Measurements from ENCODE around the gene SLC37A3. TPM values are rescaled to one million over a fixed set of nuclear protein-coding genes. Genes with fewer than 3 reads are reported as not detected.

SLC37A3 gene
- total RNA-seq, 4 donors from 2014 or later, result 35.2 to 87.2 (median 52.7) TPM

DNA sequence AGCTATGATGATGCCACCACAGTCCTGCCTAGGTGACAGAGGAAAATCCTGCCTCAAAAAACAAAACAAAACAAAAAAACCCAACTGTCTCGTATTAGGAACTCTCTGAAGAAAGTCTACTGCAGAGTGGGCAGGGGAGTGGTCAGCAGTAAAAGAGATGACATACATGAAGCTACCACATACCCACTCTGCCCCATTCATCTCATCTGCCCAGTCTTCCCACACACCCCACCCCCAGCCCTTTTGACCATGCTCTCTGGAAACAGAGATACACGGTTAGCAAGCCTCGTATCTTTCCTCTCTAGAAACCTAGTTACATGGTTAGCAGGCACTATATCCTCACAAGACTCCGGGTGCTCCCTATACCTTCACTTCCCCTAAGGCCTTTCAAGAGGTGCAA, 8.3 kb downstream of the SLC37A3 start:
- no peaks in the 10 kb centered on the region for H3K9me3 ChIP-seq
- WGBS, 2 donors (ENCODE audit: low coverage in 1 of 2), result 78 to 85% methylated on average over 4 of the region's 4 CpGs
- no peak overlapping the region for H3K4me3 ChIP-seq
- no peak overlapping the region for H3K27ac ChIP-seq
- no peak for ATAC-seq
- H3K4me1 ChIP-seq, result peaks cover 0 to 32% (median 0%) of the 10 kb centered on the region in 3 donors
- no peaks in the 10 kb centered on the region for H3K27me3 ChIP-seq
- H3K36me3 ChIP-seq, result no peaks in the 10 kb centered on the region
- TF ChIP-seq POLR2A (IDR thresholded peaks at IDR 0.05) (no peak), POLR2AphosphoS5 (IDR thresholded peaks at IDR 0.05) (no peak), EP300 (IDR thresholded peaks at IDR 0.05) (no peak)
- TF ChIP-seq, protein P1, sequence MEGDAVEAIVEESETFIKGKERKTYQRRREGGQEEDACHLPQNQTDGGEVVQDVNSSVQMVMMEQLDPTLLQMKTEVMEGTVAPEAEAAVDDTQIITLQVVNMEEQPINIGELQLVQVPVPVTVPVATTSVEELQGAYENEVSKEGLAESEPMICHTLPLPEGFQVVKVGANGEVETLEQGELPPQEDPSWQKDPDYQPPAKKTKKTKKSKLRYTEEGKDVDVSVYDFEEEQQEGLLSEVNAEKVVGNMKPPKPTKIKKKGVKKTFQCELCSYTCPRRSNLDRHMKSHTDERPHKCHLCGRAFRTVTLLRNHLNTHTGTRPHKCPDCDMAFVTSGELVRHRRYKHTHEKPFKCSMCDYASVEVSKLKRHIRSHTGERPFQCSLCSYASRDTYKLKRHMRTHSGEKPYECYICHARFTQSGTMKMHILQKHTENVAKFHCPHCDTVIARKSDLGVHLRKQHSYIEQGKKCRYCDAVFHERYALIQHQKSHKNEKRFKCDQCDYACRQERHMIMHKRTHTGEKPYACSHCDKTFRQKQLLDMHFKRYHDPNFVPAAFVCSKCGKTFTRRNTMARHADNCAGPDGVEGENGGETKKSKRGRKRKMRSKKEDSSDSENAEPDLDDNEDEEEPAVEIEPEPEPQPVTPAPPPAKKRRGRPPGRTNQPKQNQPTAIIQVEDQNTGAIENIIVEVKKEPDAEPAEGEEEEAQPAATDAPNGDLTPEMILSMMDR (IDR thresholded peaks at IDR 0.05), result no peak

DNA sequence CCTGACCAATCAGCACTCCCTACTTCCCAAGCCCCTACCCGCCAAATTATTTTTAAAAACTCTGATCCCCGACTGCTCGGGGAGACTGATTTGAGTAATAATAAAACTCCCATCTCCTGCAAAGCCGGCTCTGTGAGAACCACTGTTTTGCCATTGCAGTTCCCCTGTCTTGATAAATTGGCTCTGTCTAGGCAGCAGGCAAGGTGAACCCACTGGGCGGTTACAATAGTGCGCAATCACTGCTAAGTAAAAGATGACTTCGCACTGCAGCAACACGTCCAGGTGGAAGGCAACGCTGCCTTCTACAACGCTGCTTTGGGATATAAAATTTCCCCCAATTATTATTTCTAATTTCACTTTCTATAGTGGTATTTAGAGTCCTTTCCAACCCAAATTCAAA, 8.9 kb downstream of the SLC37A3 start:
- no peak overlapping the region for H3K4me3 ChIP-seq
- 87 to 96% methylated on average over 4 to 5 of the region's 10 CpGs for WGBS, 2 donors (ENCODE audit: low coverage in 1 of 2)
- H3K4me1 ChIP-seq, result peaks cover 0 to 32% (median 0%) of the 10 kb centered on the region in 3 donors
- no peaks in the 10 kb centered on the region for H3K27me3 ChIP-seq
- ATAC-seq, result no peak
- TF ChIP-seq, protein P1 (IDR thresholded peaks at IDR 0.05), result no peak
- TF ChIP-seq POLR2AphosphoS5 (IDR thresholded peaks at IDR 0.05), result no peak
- TF ChIP-seq POLR2A (IDR thresholded peaks at IDR 0.05), result no peak
- no peak overlapping the region for H3K27ac ChIP-seq
- no peaks in the 10 kb centered on the region for H3K36me3 ChIP-seq
- no peaks in the 10 kb centered on the region for H3K9me3 ChIP-seq

DNA sequence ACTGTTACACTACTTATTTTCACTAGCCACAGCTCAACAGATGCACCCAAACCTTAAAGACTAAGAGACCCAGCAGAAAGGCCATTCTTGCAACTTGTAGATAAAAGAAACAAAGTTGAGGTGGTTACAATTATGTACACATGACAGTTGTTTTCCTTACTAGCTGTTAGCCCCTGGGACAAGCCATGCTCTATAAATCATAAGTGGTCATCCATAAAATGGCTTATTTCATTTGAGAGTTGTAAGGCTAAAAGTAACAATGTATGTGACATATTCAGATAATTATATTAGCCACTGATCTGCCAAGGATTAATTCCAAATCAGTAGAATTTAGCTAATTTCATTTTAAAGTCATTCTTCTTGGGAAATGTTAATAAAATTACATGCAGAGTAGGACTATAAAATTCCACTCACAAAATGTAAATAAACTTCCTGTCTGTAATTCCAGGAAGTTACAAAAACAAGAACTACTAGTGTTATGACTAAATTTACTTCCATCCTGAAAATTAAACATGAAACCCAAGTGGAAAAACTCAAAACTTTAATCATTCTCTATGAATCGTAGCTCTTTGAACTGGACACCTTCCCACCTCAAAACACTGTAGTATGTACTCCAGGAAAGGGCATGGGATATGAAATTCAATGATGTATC, 13.3 kb downstream of the SLC37A3 start:
- H3K9me3 ChIP-seq, result no peaks in the 10 kb centered on the region
- no peak for ATAC-seq
- H3K4me3 ChIP-seq, result no peak overlapping the region
- peaks cover 0 to 23% of the 10 kb centered on the region in 2 donors for H3K36me3 ChIP-seq
- WGBS, 2 donors (ENCODE audit: low coverage in 1 of 2), result 20 to 31% methylated on average over 1 of the region's 1 CpG
- H3K4me1 ChIP-seq, result peaks cover 0 to 9% (median 0%) of the 10 kb centered on the region in 3 donors
- TF ChIP-seq POLR2AphosphoS5 (IDR thresholded peaks at IDR 0.05), result no peak
- H3K27ac ChIP-seq, result no peak overlapping the region
- no peaks in the 10 kb centered on the region for H3K27me3 ChIP-seq

DNA sequence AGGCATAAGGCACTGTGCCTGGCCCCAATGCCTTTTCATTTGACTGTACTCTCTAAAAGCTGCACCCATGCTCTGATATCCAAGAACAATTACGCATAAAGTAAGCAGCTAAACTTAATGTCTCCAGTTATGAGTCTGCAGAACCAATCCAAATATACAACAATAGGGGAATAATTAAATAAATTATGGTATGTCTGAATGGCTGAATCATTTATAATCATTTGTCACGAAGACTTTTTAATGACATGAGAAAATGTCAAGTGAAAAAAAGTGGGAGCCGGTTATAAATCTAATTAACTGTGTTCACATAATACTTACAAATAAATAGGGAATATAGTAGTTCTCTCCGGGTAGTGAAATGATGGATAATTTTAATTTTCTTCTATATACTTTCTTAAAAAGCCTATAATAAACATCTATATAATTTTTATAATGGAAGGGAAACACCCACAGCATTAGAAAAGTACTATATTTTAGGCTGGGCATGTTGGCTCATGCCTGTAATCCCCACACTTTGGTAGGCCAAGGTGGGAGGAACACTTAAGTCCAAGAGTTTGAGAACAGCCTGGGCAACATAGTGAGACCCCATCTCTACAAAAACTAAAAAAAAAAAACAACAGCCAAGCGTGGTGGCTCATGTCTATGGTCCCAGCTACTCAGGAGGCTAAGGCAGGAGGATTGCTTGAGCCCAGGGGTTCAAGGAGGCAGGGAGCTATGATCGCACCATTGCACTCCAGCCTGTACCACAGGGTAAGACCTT, 14.2 kb downstream of the SLC37A3 start:
- peaks cover 0 to 9% (median 0%) of the 10 kb centered on the region in 3 donors for H3K4me1 ChIP-seq
- no peaks in the 10 kb centered on the region for H3K27me3 ChIP-seq
- TF ChIP-seq, protein P1 (IDR thresholded peaks at IDR 0.05), result no peak
- no peak for TF ChIP-seq EP300 (IDR thresholded peaks at IDR 0.05)
- no peak for TF ChIP-seq POLR2A (IDR thresholded peaks at IDR 0.05)
- no peak for TF ChIP-seq POLR2AphosphoS5 (IDR thresholded peaks at IDR 0.05)
- no peak overlapping the region for H3K27ac ChIP-seq
- H3K4me3 ChIP-seq, result no peak overlapping the region
- H3K36me3 ChIP-seq, result peaks cover 0 to 32% of the 10 kb centered on the region in 2 donors
- ATAC-seq, result no peak
- 92 to 96% methylated on average over 4 to 5 of the region's 6 CpGs for WGBS, 2 donors (ENCODE audit: low coverage in 1 of 2)
- H3K9me3 ChIP-seq, result no peaks in the 10 kb centered on the region

DNA sequence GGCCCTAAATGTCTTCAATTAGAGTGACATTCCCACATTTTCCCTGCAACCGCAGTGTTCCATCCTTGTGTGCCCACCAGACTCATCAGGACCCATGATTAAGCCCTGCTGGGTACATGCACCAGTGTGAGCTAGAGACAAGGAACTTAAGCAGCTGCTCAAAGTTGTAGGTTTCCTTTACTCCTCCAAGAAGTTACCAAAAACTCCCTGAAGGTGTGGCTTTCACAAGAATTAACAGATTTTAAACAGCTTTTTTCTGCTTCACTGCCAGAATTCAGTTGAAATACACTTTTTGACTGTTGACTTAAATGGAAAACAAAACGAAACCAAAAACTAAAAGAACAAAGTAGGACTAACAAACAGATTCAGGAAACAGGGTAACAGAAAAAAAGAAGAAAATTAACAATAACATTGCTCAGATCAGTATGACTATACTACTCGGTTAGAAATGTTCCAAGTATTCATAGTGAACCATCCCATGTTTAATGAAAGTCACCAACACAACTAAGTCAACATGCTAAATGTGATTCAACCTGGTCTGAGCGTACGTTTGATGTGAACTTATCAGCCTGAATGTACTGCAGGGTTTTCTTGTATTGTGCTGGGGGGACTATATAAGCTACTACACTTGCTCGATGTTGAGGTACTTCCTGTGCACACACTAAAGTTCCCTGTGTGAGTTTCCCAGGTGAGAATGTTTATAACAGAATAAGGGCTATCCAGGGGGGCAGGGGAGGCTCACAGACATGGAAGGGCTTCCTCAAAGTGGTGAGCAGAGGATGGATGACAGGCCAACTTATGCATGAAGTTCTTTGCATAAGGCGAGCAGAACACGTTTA, 22.2 kb downstream of the SLC37A3 start:
- H3K4me1 ChIP-seq, result no peaks in the 10 kb centered on the region
- H3K9me3 ChIP-seq, result no peaks in the 10 kb centered on the region
- H3K4me3 ChIP-seq, result no peak overlapping the region
- H3K36me3 ChIP-seq, result peaks cover 0 to 62% of the 10 kb centered on the region in 2 donors
- H3K27ac ChIP-seq, result no peak overlapping the region
- WGBS, 2 donors (ENCODE audit: low coverage in 1 of 2), result 78 to 90% methylated on average over 4 to 8 of the region's 8 CpGs
- TF ChIP-seq POLR2A (IDR thresholded peaks at IDR 0.05), result no peak
- TF ChIP-seq, protein P1 (IDR thresholded peaks at IDR 0.05), result no peak
- TF ChIP-seq EP300 (IDR thresholded peaks at IDR 0.05), result no peak
- no peaks in the 10 kb centered on the region for H3K27me3 ChIP-seq
- no peak for ATAC-seq

All from gastroesophageal sphincter (tissue), 4 donors.